T-cell (primary cell): Measurements from ENCODE around the gene OAF. TPM values are rescaled to one million over a fixed set of nuclear protein-coding genes. Genes with fewer than 3 reads are reported as not detected.

ENCODE experiments used
- ATAC-seq, 4 experiments: fragments of 200-7000 bp in 3 of 4; fragments of 150-1000 bp in 1 of 4; cut with Tn5 transposase; replicated peaks in 1 of 4; 1 replicate in 3 of 4; 2 replicates in 1 of 4; pipeline ENCODE4 v1.10.0; 2021; ENCODE audit warnings: moderate library complexity in 3 of 4, mild to moderate bottlenecking in 2 of 4, moderate number of reproducible peaks in 1 of 4
- CTCF ChIA-PET, 2 donors: fragments of 300-600 bp; sonication (Branson Sonifier 250); formaldehyde crosslinking; loops; one replicate each; lab custom pipeline; 2022; ENCODE audit warnings: antibody characterized with exemption in 2 of 2; lab: Charles Lee
- POLR2A ChIA-PET, 2 donors: fragments of 300-600 bp; sonication (Branson Sonifier 250); formaldehyde crosslinking; loops; one replicate each; lab custom pipeline; 2022; ENCODE audit warnings: antibody characterized with exemption in 2 of 2; lab: Charles Lee
- DNase-seq, 35 experiments: peaks; one replicate each; pipeline versions ENCODE4 v3.0.0 to v3.0.0-alpha.2; 2013 to 2023
- H3K27ac ChIP-seq: one replicate; pipeline ENCODE4 v1.5.1; 2013; ENCODE audit warnings: low read length
- H3K27me3 ChIP-seq, 2 experiments: replicated peaks in 1 of 2; 1 replicate in 1 of 2; 2 replicates in 1 of 2; pipeline versions ENCODE4 v1.6.1 to v1.7.0; 2013; ENCODE audit warnings: low read length in 1 of 2, mixed read lengths in 1 of 2; ENCODE audit not compliant: control insufficient read depth in 2 of 2, insufficient read depth in 2 of 2; ENCODE audit errors: extremely low read depth in 1 of 2
- H3K36me3 ChIP-seq, 2 donors: 1 replicate in 1 of 2; 2 replicates in 1 of 2; pipeline versions ENCODE4 v1.6.1 to v1.7.0; 2013; ENCODE audit warnings: low read length in 1 of 2; ENCODE audit not compliant: control insufficient read depth in 2 of 2, insufficient read depth in 1 of 2; ENCODE audit errors: extremely low read depth in 1 of 2
- H3K4me1 ChIP-seq, 2 experiments: 1 replicate in 1 of 2; 2 replicates in 1 of 2; pipeline versions ENCODE4 v1.6.1 to v1.7.0; 2013; ENCODE audit warnings: low read length in 2 of 2, mixed read lengths in 1 of 2; ENCODE audit not compliant: insufficient read depth in 2 of 2, control insufficient read depth in 1 of 2; ENCODE audit errors: extremely low read depth in 1 of 2
- H3K4me3 ChIP-seq, 2 donors: 1 replicate in 1 of 2; 2 replicates in 1 of 2; pipeline versions ENCODE4 v1.5.1 to v1.7.0; 2013; ENCODE audit warnings: mild to moderate bottlenecking in 2 of 2, low read length in 1 of 2, moderate library complexity in 1 of 2; ENCODE audit not compliant: control insufficient read depth in 1 of 2; ENCODE audit errors: extremely low read depth in 1 of 2
- H3K9me3 ChIP-seq: 2 replicates; pipeline ENCODE4 v1.7.0; 2013
- H3K27ac Mint-ChIP-seq, 2 donors: one replicate each; pipeline ENCODE4 v1.8.0; 2020 to 2021; ENCODE audit warnings: mild to moderate bottlenecking in 2 of 2, mixed read lengths in 2 of 2
- H3K27me3 Mint-ChIP-seq, 2 donors: one replicate each; pipeline ENCODE4 v1.8.0; 2021 to 2022; ENCODE audit warnings: mixed read lengths in 2 of 2
- H3K36me3 Mint-ChIP-seq: one replicate; pipeline ENCODE4 v1.8.0; 2021; ENCODE audit warnings: mixed read lengths
- H3K4me1 Mint-ChIP-seq, 3 donors: one replicate each; pipeline ENCODE4 v1.8.0; 2020 to 2022; ENCODE audit warnings: mixed read lengths in 3 of 3, mild to moderate bottlenecking in 1 of 3
- H3K4me3 Mint-ChIP-seq, 3 donors: one replicate each; pipeline ENCODE4 v1.8.0; 2020 to 2022; ENCODE audit warnings: mild to moderate bottlenecking in 3 of 3, mixed read lengths in 3 of 3, moderate library complexity in 3 of 3
- H3K9me3 Mint-ChIP-seq, 3 donors: one replicate each; pipeline ENCODE4 v1.8.0; 2020 to 2022; ENCODE audit warnings: mixed read lengths in 3 of 3
- WGBS: methylation state at CpG from one replicate; pipeline ENCODE4 v1.1.5; 2013; ENCODE audit warnings: missing lambda C conversion rate; ENCODE audit not compliant: insufficient coverage; 5-methylcytosine and 5-hydroxymethylcytosine counted together
- total RNA-seq, 35 experiments: library from RNA in 6 of 35; stranded (reverse) in 6 of 35; fragments of 120-200 nt in 1 of 35; gene quantifications; one replicate each; pipeline versions ENCODE4 v1.2.1 to v1.2.4 and lab custom pipeline; 2013 to 2026

OAF gene
- total RNA-seq, 5 donors from 2014 or later (not counting 1 experiment from before 2014, with no cell fraction given): 3.2 to 6.0 (median 4.0) TPM

DNA sequence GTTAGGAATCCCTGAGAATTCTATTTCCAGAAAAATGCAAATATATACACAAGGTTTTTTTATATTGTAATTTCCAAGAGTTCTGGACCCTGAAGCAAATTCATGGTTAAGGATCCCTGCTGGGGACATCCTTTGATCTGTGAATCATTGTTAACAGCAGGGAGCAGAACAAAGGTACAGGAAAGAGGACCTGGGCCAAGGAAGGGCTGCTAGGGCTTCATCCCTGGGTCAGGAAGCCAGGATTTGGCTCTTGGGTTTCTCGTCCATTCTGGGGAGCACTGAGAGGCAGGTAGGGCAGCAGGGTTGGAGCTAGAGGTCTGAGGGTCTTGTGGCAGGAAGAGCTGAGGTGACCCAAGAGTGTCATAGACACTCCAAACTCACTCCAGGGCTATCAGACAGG, 10.2 kb upstream of the OAF start:
- WGBS: no CpG with 5 or more reads among the region's 1 CpG
- no peaks in the 10 kb centered on the region for H3K9me3 ChIP-seq
- Mint-ChIP-seq H3K27ac (no peak overlapping the region), H3K36me3 (no peaks in the 10 kb centered on the region), H3K9me3 (no peaks in the 10 kb centered on the region), H3K4me1 (no peaks in the 10 kb centered on the region), H3K27me3 (peaks cover 27 to 29% of the 10 kb centered on the region in 2 donors), H3K4me3 (no peak overlapping the region)
- H3K4me3 ChIP-seq: no peak overlapping the region
- H3K4me1 ChIP-seq: no peaks in the 10 kb centered on the region
- no peaks in the 10 kb centered on the region for H3K36me3 ChIP-seq
- DNase-seq (no peak), ATAC-seq (no peak)
- POLR2A ChIA-PET: no interaction called here
- no peak overlapping the region for H3K27ac ChIP-seq
- H3K27me3 ChIP-seq: peaks cover 0 to 40% of the 10 kb centered on the region in 2 experiments
- CTCF ChIA-PET: no interaction called here

- Histone ChIP-seq H3K4me1 (no peaks in the 10 kb centered on the region), H3K27ac (no peak overlapping the region), H3K4me3 (no peak overlapping the region), H3K36me3 (no peaks in the 10 kb centered on the region), H3K9me3 (no peaks in the 10 kb centered on the region), H3K27me3 (peaks cover 0 to 34% of the 10 kb centered on the region in 2 experiments)
- H3K27ac Mint-ChIP-seq: no peak overlapping the region
- no peaks in the 10 kb centered on the region for H3K36me3 Mint-ChIP-seq
- H3K4me3 Mint-ChIP-seq: no peak overlapping the region
- DNase-seq (no peak), ATAC-seq (no peak)
- CTCF ChIA-PET: no interaction called here
- no peaks in the 10 kb centered on the region for H3K4me1 Mint-ChIP-seq
- WGBS: no CpG with 5 or more reads among the region's 3 CpGs
- POLR2A ChIA-PET: no interaction called here
- peaks cover 26 to 27% of the 10 kb centered on the region in 2 donors for H3K27me3 Mint-ChIP-seq
- H3K9me3 Mint-ChIP-seq: no peaks in the 10 kb centered on the region
These were observed 9.2 kb upstream of the OAF start for GRCh38 chr11:120201653-120202052.

DNA sequence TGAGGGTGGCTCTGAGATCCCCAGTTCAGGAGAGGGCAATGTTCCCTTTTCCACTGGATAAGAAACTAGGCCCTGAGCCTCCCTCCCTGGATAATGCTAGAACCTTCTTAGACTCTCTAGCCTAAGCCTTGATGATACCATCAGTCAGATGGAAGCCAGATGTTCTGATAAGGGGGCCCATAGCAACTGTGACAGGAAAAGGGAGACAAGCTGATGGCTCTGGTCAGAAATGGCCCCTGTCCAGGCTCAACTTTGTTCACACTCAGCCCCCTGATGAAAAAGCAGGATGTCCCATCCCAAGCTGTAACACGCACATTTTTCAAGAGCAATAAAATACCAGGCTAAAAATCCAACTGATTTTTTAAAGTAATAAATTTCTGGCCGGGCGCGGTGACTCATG, 7.2 kb upstream of the OAF start:
- Mint-ChIP-seq H3K4me3 (no peak overlapping the region), H3K27me3 (peaks cover 32 to 40% of the 10 kb centered on the region in 2 donors)

GRCh38 chr11:120205596-120206161, 5.2 kb upstream of the OAF start:
- peaks cover 0 to 9% of the 10 kb centered on the region in 2 experiments for H3K4me1 ChIP-seq
- CTCF ChIA-PET: no interaction called here
- Mint-ChIP-seq H3K9me3 (no peaks in the 10 kb centered on the region), H3K4me1 (peaks cover 9 to 13% (median 10%) of the 10 kb centered on the region in 3 donors), H3K4me3 (no peak overlapping the region), H3K27ac (no peak overlapping the region), H3K36me3 (no peaks in the 10 kb centered on the region), H3K27me3 (peaks cover 36 to 41% of the 10 kb centered on the region in 2 donors)
- POLR2A ChIA-PET: no interaction called here
- peaks cover 0 to 24% of the 10 kb centered on the region in 2 experiments for H3K27me3 ChIP-seq
- ATAC-seq: no peak
- no peaks in the 10 kb centered on the region for H3K9me3 ChIP-seq
- H3K4me3 ChIP-seq: no peak overlapping the region
- H3K27ac ChIP-seq: no peak overlapping the region
- DNase-seq: no peak
- 71% methylated on average over 7 of the region's 7 CpGs for WGBS
- no peaks in the 10 kb centered on the region for H3K36me3 ChIP-seq

More for the DNA sequence above, 7.2 kb upstream of the OAF start:
- Mint-ChIP-seq H3K4me1 (peaks cover 0 to 4% (median 0%) of the 10 kb centered on the region in 3 donors), H3K36me3 (no peaks in the 10 kb centered on the region), H3K9me3 (no peaks in the 10 kb centered on the region), H3K27ac (no peak overlapping the region)
- no peak overlapping the region for H3K4me3 ChIP-seq
- ATAC-seq (no peak), DNase-seq (no peak)
- no peaks in the 10 kb centered on the region for H3K4me1 ChIP-seq
- H3K9me3 ChIP-seq: no peaks in the 10 kb centered on the region
- peaks cover 0 to 29% of the 10 kb centered on the region in 2 experiments for H3K27me3 ChIP-seq
- POLR2A ChIA-PET: no interaction called here
- WGBS: no CpG with 5 or more reads among the region's 4 CpGs
- CTCF ChIA-PET: no interaction called here
- H3K27ac ChIP-seq: no peak overlapping the region
- no peaks in the 10 kb centered on the region for H3K36me3 ChIP-seq

DNA sequence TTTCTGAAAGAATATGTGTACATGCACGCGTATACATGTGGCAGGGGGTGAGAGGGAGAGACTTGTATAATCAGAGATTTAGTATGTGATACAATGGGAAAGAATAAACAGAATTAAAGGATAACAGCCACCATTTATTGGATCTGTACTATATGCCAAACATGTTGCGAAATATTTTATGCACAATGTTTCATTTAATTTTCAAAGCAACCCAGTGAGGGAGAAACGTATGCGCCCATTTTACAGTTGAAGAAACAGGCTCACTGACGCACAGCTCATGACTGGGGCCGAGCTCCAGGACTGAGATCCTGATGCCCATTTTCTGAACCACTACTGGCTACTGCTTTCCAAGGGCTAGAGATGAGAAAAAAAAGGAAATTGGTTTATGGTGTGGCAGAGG, 3.3 kb upstream of the OAF start:
- ChIA-PET POLR2A (no interaction called here), CTCF (no interaction called here)
- Mint-ChIP-seq H3K27ac (no peak overlapping the region), H3K4me1 (peaks cover 16 to 25% (median 16%) of the 10 kb centered on the region in 3 donors), H3K36me3 (no peaks in the 10 kb centered on the region), H3K4me3 (no peak overlapping the region), H3K27me3 (peaks cover 37 to 38% of the 10 kb centered on the region in 2 donors), H3K9me3 (no peaks in the 10 kb centered on the region)
- Histone ChIP-seq H3K27me3 (peaks cover 0 to 32% of the 10 kb centered on the region in 2 experiments), H3K36me3 (no peaks in the 10 kb centered on the region), H3K4me1 (peaks cover 0 to 20% of the 10 kb centered on the region in 2 experiments), H3K27ac (no peak overlapping the region), H3K9me3 (no peaks in the 10 kb centered on the region), H3K4me3 (no peak overlapping the region)
- WGBS: 100% methylated on average over 2 of the region's 7 CpGs
- DNase-seq: no peak
- no peak for ATAC-seq

- peaks cover 36 to 38% of the 10 kb centered on the region in 2 donors for H3K27me3 Mint-ChIP-seq
- no peaks in the 10 kb centered on the region for H3K36me3 Mint-ChIP-seq
- Histone ChIP-seq H3K27me3 (peaks cover 0 to 32% of the 10 kb centered on the region in 2 experiments), H3K36me3 (no peaks in the 10 kb centered on the region), H3K4me3 (no peak overlapping the region), H3K27ac (no peak overlapping the region), H3K4me1 (peaks cover 0 to 20% of the 10 kb centered on the region in 2 experiments), H3K9me3 (no peaks in the 10 kb centered on the region)
- CTCF ChIA-PET: interaction anchor here in 1 of 2 donors (0.6 kb wide), 1 partner anchor 1254 kb away, joined by 3 read pairs; no protein-coding TSS in a partner anchor
- H3K4me3 Mint-ChIP-seq: peak overlapping the region in 2 of 3 donors; percentile 7 to 96
- WGBS: 68% methylated on average over 10 of the region's 13 CpGs
- H3K27ac Mint-ChIP-seq: no peak overlapping the region
- POLR2A ChIA-PET: no interaction called here
- no peak for ATAC-seq
- DNase-seq: no peak
- H3K9me3 Mint-ChIP-seq: no peaks in the 10 kb centered on the region
- H3K4me1 Mint-ChIP-seq: peaks cover 16 to 25% (median 16%) of the 10 kb centered on the region in 3 donors
These were observed 2.8 kb upstream of the OAF start for GRCh38 chr11:120208001-120208441.
